Parathyroid adenoma (tissue), 2 donors: ENCODE data around the gene USP36.
A peak's percentile ranks its signal among the peaks of the same experiment; 100 is the strongest.

Experiments
- H2AFZ ChIP-seq: fragments of 300-600 bp; sonication (generic); one replicate; pipeline ENCODE4 v1.7.0; 2017; ENCODE audit warnings: antibody characterized with exemption, mild to moderate bottlenecking
- H3K27ac ChIP-seq: fragments of 300-600 bp; sonication (generic); one replicate; pipeline ENCODE4 v1.7.0; 2017
- H3K27me3 ChIP-seq: fragments of 300-600 bp; sonication (generic); one replicate; pipeline ENCODE4 v1.7.0; 2017; ENCODE audit warnings: low read length; ENCODE audit not compliant: control insufficient read depth, insufficient read depth
- H3K36me3 ChIP-seq: fragments of 300-600 bp; sonication (generic); one replicate; pipeline ENCODE4 v1.7.0; 2017; ENCODE audit warnings: low read length; ENCODE audit not compliant: control insufficient read depth, insufficient read depth
- H3K4me1 ChIP-seq: fragments of 300-600 bp; sonication (generic); one replicate; pipeline ENCODE4 v1.7.0; 2017; ENCODE audit warnings: control low read depth
- H3K4me2 ChIP-seq: fragments of 300-600 bp; sonication (generic); one replicate; pipeline ENCODE4 v1.7.0; 2017; ENCODE audit warnings: low read length
- H3K4me3 ChIP-seq: fragments of 300-600 bp; sonication (generic); one replicate; pipeline ENCODE4 v1.7.0; 2017; ENCODE audit warnings: low read depth, low read length
- H3K79me2 ChIP-seq: fragments of 300-600 bp; sonication (generic); one replicate; pipeline ENCODE4 v1.7.0; 2017; ENCODE audit warnings: control low read depth
- H3K9ac ChIP-seq: fragments of 300-600 bp; sonication (generic); one replicate; pipeline ENCODE4 v1.7.0; 2017; ENCODE audit warnings: mild to moderate bottlenecking
- H3K9me3 ChIP-seq: fragments of 300-600 bp; sonication (generic); one replicate; pipeline ENCODE4 v1.7.0; 2017; ENCODE audit warnings: low read length; ENCODE audit not compliant: control insufficient read depth
- CTCF ChIP-seq: fragments of 300-600 bp; sonication (generic); IDR thresholded peaks from one replicate; pipeline ENCODE4 v1.7.0; 2017; ENCODE audit warnings: antibody characterized with exemption, mild to moderate bottlenecking
- donor health status: primary hyperparathyroidism.

The USP36 gene

GRCh38 chr17:78805301-78805700 lies 35.3 kb downstream of the USP36 start:
- Histone ChIP-seq H3K9me3 (no peaks in the 10 kb centered on the region), H3K36me3 (no peaks in the 10 kb centered on the region), H2AFZ (no peak overlapping the region), H3K27ac (peak overlapping the region; percentile 57), H3K9ac (no peak overlapping the region), H3K4me3 (no peak overlapping the region), H3K4me1 (no peaks in the 10 kb centered on the region), H3K27me3 (no peaks in the 10 kb centered on the region), H3K4me2 (no peak overlapping the region), H3K79me2 (no peaks in the 10 kb centered on the region)
- TF ChIP-seq CTCF: no peak

- H3K4me1 ChIP-seq: no peaks in the 10 kb centered on the region
- H3K27ac ChIP-seq: peak overlapping the region; percentile 57
- no peaks in the 10 kb centered on the region for H3K9me3 ChIP-seq
- no peak overlapping the region for H3K9ac ChIP-seq
- H3K36me3 ChIP-seq: no peaks in the 10 kb centered on the region
- no peaks in the 10 kb centered on the region for H3K27me3 ChIP-seq
- TF ChIP-seq CTCF: no peak
- H3K4me3 ChIP-seq: no peak overlapping the region
- no peak overlapping the region for H2AFZ ChIP-seq
- no peak overlapping the region for H3K4me2 ChIP-seq
- H3K79me2 ChIP-seq: no peaks in the 10 kb centered on the region
These were observed 35.8 kb downstream of the USP36 start for GRCh38 chr17:78804777-78805176.

- peak overlapping the region; percentile 2 for H3K27ac ChIP-seq
- H3K4me3 ChIP-seq: no peak overlapping the region
- no peaks in the 10 kb centered on the region for H3K9me3 ChIP-seq
- no peaks in the 10 kb centered on the region for H3K36me3 ChIP-seq
- no peaks in the 10 kb centered on the region for H3K27me3 ChIP-seq
- no peak overlapping the region for H2AFZ ChIP-seq
- TF ChIP-seq CTCF: no peak
- H3K79me2 ChIP-seq: no peaks in the 10 kb centered on the region
- H3K9ac ChIP-seq: no peak overlapping the region
- no peaks in the 10 kb centered on the region for H3K4me1 ChIP-seq
- no peak overlapping the region for H3K4me2 ChIP-seq
These were observed 37.3 kb downstream of the USP36 start for GRCh38 chr17:78803186-78803845.

GRCh38 chr17:78802459-78802858 lies 38.2 kb downstream of the USP36 start:
- H3K9me3 ChIP-seq: no peaks in the 10 kb centered on the region
- TF ChIP-seq CTCF: no peak
- no peak overlapping the region for H3K27ac ChIP-seq
- no peaks in the 10 kb centered on the region for H3K27me3 ChIP-seq
- H3K9ac ChIP-seq: no peak overlapping the region
- no peak overlapping the region for H2AFZ ChIP-seq
- no peaks in the 10 kb centered on the region for H3K36me3 ChIP-seq
- no peak overlapping the region for H3K4me2 ChIP-seq
- no peaks in the 10 kb centered on the region for H3K4me1 ChIP-seq
- no peaks in the 10 kb centered on the region for H3K79me2 ChIP-seq
- H3K4me3 ChIP-seq: no peak overlapping the region

- H3K36me3 ChIP-seq: no peaks in the 10 kb centered on the region
- no peak overlapping the region for H3K4me3 ChIP-seq
- no peak overlapping the region for H3K27ac ChIP-seq
- H3K9ac ChIP-seq: no peak overlapping the region
- H2AFZ ChIP-seq: no peak overlapping the region
- H3K4me1 ChIP-seq: no peaks in the 10 kb centered on the region
- no peak overlapping the region for H3K4me2 ChIP-seq
- H3K79me2 ChIP-seq: no peaks in the 10 kb centered on the region
- no peaks in the 10 kb centered on the region for H3K27me3 ChIP-seq
- TF ChIP-seq CTCF: no peak
- no peaks in the 10 kb centered on the region for H3K9me3 ChIP-seq
These were observed 38.6 kb downstream of the USP36 start for GRCh38 chr17:78802008-78802407.
